GM18870 (cell line): Measurements from ENCODE around the gene PLCB1.
"Not testable (repeated sequence)": the region's sequence is repeated elsewhere in the genome, so short reads cannot be mapped to it uniquely, and the experiment has no call there.

Experiments
- ATAC-seq: cut with Tn5 transposase; IDR thresholded peaks from one replicate; pipeline ENCODE4 v1.9.1; 2021; ENCODE audit warnings: moderate library complexity; ENCODE audit not compliant: unreplicated experiment

Gene PLCB1

GRCh38 chr20:8635837-8636236 is 503.8 kb downstream of the PLCB1 start:
- ATAC-seq, result no peak

- no peak for ATAC-seq
Observed at GRCh38 chr20:8639112-8639778, 507.2 kb downstream of the PLCB1 start.

- ATAC-seq, result no peak
Observed at GRCh38 chr20:8640461-8640860, 508.4 kb downstream of the PLCB1 start.

- no peak for ATAC-seq
Observed at GRCh38 chr20:8642247-8642646, 510.2 kb downstream of the PLCB1 start.

- ATAC-seq, result not testable (repeated sequence)
Observed at GRCh38 chr20:8644468-8644867, 512.4 kb downstream of the PLCB1 start.

- ATAC-seq, result no peak
Observed at GRCh38 chr20:8645326-8645725, 513.3 kb downstream of the PLCB1 start.

GRCh38 chr20:8646033-8646441 is 514.0 kb downstream of the PLCB1 start:
- no peak for ATAC-seq

GRCh38 chr20:8646716-8647115 is 514.6 kb downstream of the PLCB1 start:
- no peak for ATAC-seq

- no peak for ATAC-seq
Observed at GRCh38 chr20:8647961-8648441, 515.9 kb downstream of the PLCB1 start.

- ATAC-seq, result no peak
Observed at GRCh38 chr20:8648466-8648865, 516.4 kb downstream of the PLCB1 start.

- no peak for ATAC-seq
Observed at GRCh38 chr20:8652396-8652795, 520.3 kb downstream of the PLCB1 start.

- ATAC-seq, result no peak
Observed at GRCh38 chr20:8654486-8654885, 522.4 kb downstream of the PLCB1 start.

- ATAC-seq, result no peak
Observed at GRCh38 chr20:8656335-8656734, 524.3 kb downstream of the PLCB1 start.

- no peak for ATAC-seq
Observed at GRCh38 chr20:8657664-8658063, 525.6 kb downstream of the PLCB1 start.

GRCh38 chr20:8658103-8658502 is 526.0 kb downstream of the PLCB1 start:
- ATAC-seq, result no peak

- no peak for ATAC-seq
Observed at GRCh38 chr20:8661229-8661952, 529.3 kb downstream of the PLCB1 start.

- ATAC-seq, result no peak
Observed at GRCh38 chr20:8662433-8662954, 530.4 kb downstream of the PLCB1 start.

- no peak for ATAC-seq
Observed at GRCh38 chr20:8663424-8663823, 531.4 kb downstream of the PLCB1 start.

- no peak for ATAC-seq
Observed at GRCh38 chr20:8664778-8665177, 532.7 kb downstream of the PLCB1 start.

- no peak for ATAC-seq
Observed at GRCh38 chr20:8667306-8667705, 535.2 kb downstream of the PLCB1 start.

GRCh38 chr20:8670207-8670892 is 538.3 kb downstream of the PLCB1 start:
- no peak for ATAC-seq

GRCh38 chr20:8670893-8671215 is 538.8 kb downstream of the PLCB1 start:
- ATAC-seq, result no peak
